K562 (cell line): ENCODE measurements around the gene TSC22D2. TPM values are rescaled to one million over a fixed set of nuclear protein-coding genes. Genes with fewer than 3 reads are reported as not detected.

Experiments used
- ASH1L ChIP-seq: fragments of 450-650 bp; IDR thresholded peaks from 2 replicates; pipeline ENCODE4 v1.6.1; 2018; ENCODE audit warnings: borderline replicate concordance, mild to moderate bottlenecking, low read depth; ENCODE audit not compliant: partially characterized antibody
- FOXK2 ChIP-seq, 2 experiments: fragments of 450-650 bp; IDR thresholded peaks in 1 of 2; conservative IDR thresholded peaks in 1 of 2; 2 replicates each; pipeline ENCODE4 v1.6.1; 2016; ENCODE audit warnings: low read depth in 2 of 2, mild to moderate bottlenecking in 1 of 2
- HDAC2 ChIP-seq: fragments of 450-650 bp; IDR thresholded peaks from 2 replicates; pipeline ENCODE4 v1.6.1; 2016; ENCODE audit warnings: mild to moderate bottlenecking
- HNRNPK ChIP-seq: fragments of 200-400 bp; formaldehyde crosslinking; IDR thresholded peaks from one replicate; pipeline ENCODE4 v1.6.1; 2018; ENCODE audit warnings: mild to moderate bottlenecking, low read depth, low read length; ENCODE audit not compliant: poor library complexity, severe bottlenecking
- MTA1 ChIP-seq: fragments of 450-650 bp; IDR thresholded peaks from 2 replicates; pipeline ENCODE4 v1.6.1; 2017; ENCODE audit warnings: borderline replicate concordance
- MYC ChIP-seq, 2 experiments: fragments of 250-450 bp in 1 of 2; sonication (Bioruptor Pico) in 1 of 2; IDR thresholded peaks; 2 replicates each; pipeline versions ENCODE4 v1.5.1 to v1.6.1; 2012 to 2021; ENCODE audit warnings: low read depth in 2 of 2, borderline replicate concordance in 1 of 2, improper control_type of control experiment in 1 of 2, low read length in 1 of 2, mild to moderate bottlenecking in 1 of 2, moderate library complexity in 1 of 2
- NR2C2 ChIP-seq, 2 experiments: fragments of 200-800 bp in 1 of 2; sonication (Bioruptor generic) in 1 of 2; sonication (generic) in 1 of 2; formaldehyde crosslinking in 1 of 2; IDR thresholded peaks; 2 replicates each; pipeline versions ENCODE4 v1.6.1 to v1.8.0; 2016 to 2022; ENCODE audit warnings: mild to moderate bottlenecking in 1 of 2, missing compliant biosample characterization in 1 of 2, missing genetic modification characterization in 1 of 2, missing genetic modification reagents in 1 of 2
- NRF1 ChIP-seq, 2 experiments: fragments of 450-650 bp; IDR thresholded peaks in 1 of 2; conservative IDR thresholded peaks in 1 of 2; 2 replicates each; pipeline ENCODE4 v1.6.1; 2014; ENCODE audit warnings: mild to moderate bottlenecking in 2 of 2
- PTBP1 ChIP-seq: fragments of 200-400 bp; formaldehyde crosslinking; IDR thresholded peaks from 2 replicates; pipeline ENCODE4 v1.6.1; 2017; ENCODE audit warnings: low read depth, low read length
- ZBTB40 ChIP-seq, 2 experiments: fragments of 450-650 bp in 1 of 2; sonication (generic) in 1 of 2; formaldehyde crosslinking in 1 of 2; IDR thresholded peaks; 2 replicates each; pipeline versions ENCODE4 v1.7.1 to v1.9.0; 2016 to 2022; ENCODE audit warnings: inconsistent platforms in 1 of 2, mild to moderate bottlenecking in 1 of 2, missing genetic modification reagents in 1 of 2
- ZKSCAN1 ChIP-seq: fragments of 150-350 bp; IDR thresholded peaks from 2 replicates; pipeline ENCODE4 v1.6.1; 2016; ENCODE audit warnings: low read depth, low read length
- polyA plus RNA-seq, 8 experiments: library from polyadenylated mRNA; depleted of rRNA in 4 of 8; stranded (reverse) in 5 of 8; unstranded in 3 of 8; fragments of >200 nt; fragmentation: Nextera tagmentation in 2 of 8; fragmentation: Illumina TruSeq in 1 of 8; extraction: Ambion mirVana in 2 of 8; extraction: Trizol in 1 of 8; gene quantifications; 2 replicates each; pipeline versions ENCODE4 v1.2.1 to v1.2.3, GENCODE V29; 2011 to 2014; ENCODE audit warnings: inconsistent platforms in 1 of 8, missing spikeins in 1 of 8
- total RNA-seq, 7 experiments: library from RNA; depleted of rRNA in 6 of 7; stranded (reverse); fragments of >200 nt in 6 of 7; fragmentation: Illumina TruSeq in 2 of 7; extraction: Trizol in 2 of 7; gene quantifications; 2 replicates each; pipeline versions ENCODE4 v1.2.1 to v1.2.3, GENCODE V29; 2011 to 2021; ENCODE audit warnings: low replicate concordance in 1 of 7
- TF ChIP-seq, protein P1 (sequence below): fragments of 250-450 bp; sonication (Bioruptor Pico); IDR thresholded peaks from 2 replicates; pipeline ENCODE4 v1.9.0; 2021; ENCODE audit warnings: mild to moderate bottlenecking
- TF ChIP-seq, protein P2 (sequence below): sonication (generic); formaldehyde crosslinking; IDR thresholded peaks from 2 replicates; pipeline ENCODE4 v1.8.1; 2022; ENCODE audit warnings: missing genetic modification reagents

TSC22D2 gene
- total and polyA plus RNA-seq, 9 of the 15 experiments (the other 6 are each of a cell fraction or from before 2014, with no cell fraction given), result 5.5 to 44.0 (median 19.3) TPM

DNA sequence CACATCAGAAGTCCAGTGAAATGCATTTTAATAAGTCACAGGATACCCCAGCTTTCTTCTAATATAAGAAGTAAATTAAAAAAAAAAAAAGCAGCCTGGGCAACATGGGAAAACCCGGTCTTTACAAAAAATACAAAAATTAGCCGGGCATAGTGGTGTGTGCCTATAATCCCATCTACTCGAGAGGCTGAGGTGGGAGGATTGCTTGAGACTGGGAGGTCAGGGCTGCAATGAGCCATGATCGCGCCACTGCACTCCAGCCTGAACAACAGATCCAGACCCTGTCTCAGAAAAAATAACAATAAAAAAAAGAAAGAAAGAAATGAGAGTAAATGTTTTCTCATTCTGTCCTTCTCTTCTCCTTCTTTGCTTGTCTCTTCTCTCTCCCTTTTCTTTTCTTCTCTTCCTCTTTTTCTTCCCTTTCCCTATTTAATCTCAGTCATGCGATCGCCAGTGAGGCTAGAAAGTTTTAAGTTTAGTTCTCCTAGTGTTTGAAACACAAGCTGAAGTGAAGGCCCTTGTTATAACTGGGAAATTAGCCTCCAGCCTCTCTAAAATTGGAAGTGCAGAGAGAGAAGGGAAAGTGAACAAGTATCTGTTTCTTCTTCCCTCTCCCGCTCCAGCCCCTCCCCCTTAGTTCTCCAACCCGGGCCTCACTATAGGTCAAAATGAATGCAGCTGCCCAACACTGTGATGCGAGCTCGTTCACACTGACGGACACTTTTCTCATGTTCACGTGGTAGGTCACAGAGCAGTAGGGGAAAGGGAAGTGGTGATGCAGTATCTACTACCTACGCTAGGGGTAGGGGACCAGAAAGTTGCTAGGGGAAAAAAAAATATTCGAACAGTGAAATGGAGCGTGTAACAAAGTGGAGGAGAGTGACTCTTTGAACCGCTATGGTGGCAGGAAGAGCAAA lies 23.5 kb upstream of the TSC22D2 start (continued):
- TF ChIP-seq ZBTB40 (IDR thresholded peaks at IDR 0.05), result 0 out of 2 replicates have a peak, but pooled peaks have one; percentile 30
- no peak for TF ChIP-seq ZBTB40 (CRISPR knock-in tag; IDR thresholded peaks at IDR 0.05)
- peak; percentile 33 to 38; a peak in 3 of 4 replicates for TF ChIP-seq NRF1 (conservative IDR thresholded peaks at IDR 0.05 in 1 of 2, IDR thresholded peaks at IDR 0.05 in 1 of 2)
- peak in 1 of 2 experiments; percentile 8; a peak in 1 of 4 replicates for TF ChIP-seq FOXK2 (conservative IDR thresholded peaks at IDR 0.05 in 1 of 2, IDR thresholded peaks at IDR 0.05 in 1 of 2; ENCODE audit: low read depth in 2 of 2)
- TF ChIP-seq PTBP1, result no peak
- no peak for TF ChIP-seq NR2C2 (CRISPR knock-in tag; IDR thresholded peaks at IDR 0.05)
- TF ChIP-seq NR2C2 (tag; IDR thresholded peaks at IDR 0.05), result peak; percentile 74
- 0 out of 2 replicates have a peak, but pooled peaks have one; percentile 13 for TF ChIP-seq HDAC2
- TF ChIP-seq ZKSCAN1, result no peak
- TF ChIP-seq MTA1, result 0 out of 2 replicates have a peak, but pooled peaks have one; percentile 33
- no peak for TF ChIP-seq HNRNPK
- TF ChIP-seq ASH1L, result no peak
- TF ChIP-seq, protein P1, sequence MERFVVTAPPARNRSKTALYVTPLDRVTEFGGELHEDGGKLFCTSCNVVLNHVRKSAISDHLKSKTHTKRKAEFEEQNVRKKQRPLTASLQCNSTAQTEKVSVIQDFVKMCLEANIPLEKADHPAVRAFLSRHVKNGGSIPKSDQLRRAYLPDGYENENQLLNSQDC, result no peak
- peak; percentile 46; the same call in 1 of the 2 replicates for TF ChIP-seq MYC (IDR thresholded peaks at IDR 0.05; ENCODE audit: low read depth, low read length)
- TF ChIP-seq MYC (CRISPR knock-in tag; IDR thresholded peaks at IDR 0.05; ENCODE audit: borderline replicate concordance, low read depth), result no peak
- TF ChIP-seq, protein P2, sequence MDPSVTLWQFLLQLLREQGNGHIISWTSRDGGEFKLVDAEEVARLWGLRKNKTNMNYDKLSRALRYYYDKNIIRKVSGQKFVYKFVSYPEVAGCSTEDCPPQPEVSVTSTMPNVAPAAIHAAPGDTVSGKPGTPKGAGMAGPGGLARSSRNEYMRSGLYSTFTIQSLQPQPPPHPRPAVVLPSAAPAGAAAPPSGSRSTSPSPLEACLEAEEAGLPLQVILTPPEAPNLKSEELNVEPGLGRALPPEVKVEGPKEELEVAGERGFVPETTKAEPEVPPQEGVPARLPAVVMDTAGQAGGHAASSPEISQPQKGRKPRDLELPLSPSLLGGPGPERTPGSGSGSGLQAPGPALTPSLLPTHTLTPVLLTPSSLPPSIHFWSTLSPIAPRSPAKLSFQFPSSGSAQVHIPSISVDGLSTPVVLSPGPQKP (CRISPR knock-in tag), result no peak
